OCI-LY7 (cell line): Measurements from ENCODE around the gene RAB3IP. TPM values are rescaled to one million over a fixed set of nuclear protein-coding genes. Genes with fewer than 3 reads are reported as not detected.

Experiments
- BruUV-seq: library from RNA; stranded (reverse); fragments of 400-500 nt; replicated peaks from 2 replicates; lab custom pipeline; 2021; lab: Mats Ljungman, UMichigan
- CTCF ChIA-PET: fragments of 300-600 bp; sonication (Branson Sonifier 250); formaldehyde crosslinking; loops from one replicate; lab custom pipeline; 2022; ENCODE audit warnings: antibody characterized with exemption; ENCODE audit not compliant: unreplicated experiment; lab: Charles Lee
- POLR2A ChIA-PET: fragments of 300-600 bp; sonication (Branson Sonifier 250); formaldehyde crosslinking; loops from one replicate; lab custom pipeline; 2022; ENCODE audit warnings: antibody characterized with exemption; lab: Charles Lee
- DNase-seq: peaks from one replicate; pipeline ENCODE4 v3.0.0-alpha.2; 2015; ENCODE audit warnings: low spot score
- H2AFZ ChIP-seq: fragments of 200-600 bp; sonication (generic), shearing (Covaris generic); 2 replicates; pipeline ENCODE4 v1.6.1; 2014; ENCODE audit warnings: mild to moderate bottlenecking, antibody characterized with exemption, low read length, moderate library complexity
- H3K27ac ChIP-seq: fragments of 200-600 bp; sonication (generic); 2 replicates; pipeline ENCODE4 v1.5.1; 2014; ENCODE audit warnings: mixed run types, low read depth, mild to moderate bottlenecking, moderate library complexity, low read length, inconsistent platforms; ENCODE audit not compliant: poor library complexity, severe bottlenecking
- H3K36me3 ChIP-seq: fragments of 200-600 bp; sonication (generic); 2 replicates; pipeline ENCODE4 v1.6.1; 2014; ENCODE audit warnings: mild to moderate bottlenecking, antibody characterized with exemption, low read length, moderate library complexity, mixed read lengths; ENCODE audit not compliant: insufficient read depth
- H3K4me1 ChIP-seq: fragments of 200-600 bp; sonication (generic); 2 replicates; pipeline ENCODE4 v1.5.1; 2014; ENCODE audit warnings: mild to moderate bottlenecking, low read length; ENCODE audit not compliant: insufficient read depth, poor library complexity, severe bottlenecking
- H3K4me2 ChIP-seq: fragments of 200-600 bp; sonication (generic); 2 replicates; pipeline ENCODE4 v1.6.1; 2014; ENCODE audit warnings: mild to moderate bottlenecking, low read length
- H3K4me3 ChIP-seq: fragments of 200-600 bp; sonication (generic); 2 replicates; pipeline ENCODE4 v1.5.1; 2014; ENCODE audit warnings: mild to moderate bottlenecking, low read depth, low read length; ENCODE audit not compliant: poor library complexity, severe bottlenecking
- H3K79me2 ChIP-seq: fragments of 200-600 bp; sonication (generic); 2 replicates; pipeline ENCODE4 v1.6.1; 2016; ENCODE audit warnings: low read depth, mild to moderate bottlenecking, low read length, moderate library complexity, mixed read lengths; ENCODE audit not compliant: insufficient read depth
- H3K9me2 ChIP-seq: fragments of 200-600 bp; sonication (generic); 2 replicates; pipeline ENCODE4 v1.6.1; 2016; ENCODE audit warnings: mild to moderate bottlenecking, low read length, mixed read lengths; ENCODE audit not compliant: insufficient read depth
- H3K9me3 ChIP-seq: fragments of 200-600 bp; sonication (generic); 2 replicates; pipeline ENCODE4 v1.6.1; 2014; ENCODE audit warnings: mild to moderate bottlenecking, mixed run types, low read length, mixed read lengths
- H4K20me1 ChIP-seq: fragments of 200-600 bp; sonication (generic); 2 replicates; pipeline ENCODE4 v1.6.1; 2014; ENCODE audit warnings: mild to moderate bottlenecking, antibody characterized with exemption, low read length, moderate library complexity, mixed read lengths; ENCODE audit not compliant: insufficient read depth
- EZH2phosphoT487 ChIP-seq: fragments of 200-600 bp; sonication (generic); IDR thresholded peaks from 2 replicates; pipeline ENCODE4 v1.6.1; 2018; ENCODE audit warnings: low read depth, borderline replicate concordance, mild to moderate bottlenecking, mixed run types, antibody characterized with exemption, low read length, moderate library complexity, mixed read lengths
- intact Hi-C: fragments of 100-400 bp; cut with micrococcal nuclease; formaldehyde crosslinking; loops from one replicate; pipeline ENCODE4 v1.10.0; 2022; ENCODE audit not compliant: unreplicated experiment
- total RNA-seq, 2 experiments: library from RNA; depleted of rRNA in 1 of 2; stranded (reverse); fragments of >200 nt in 1 of 2; shearing (Covaris generic) in 1 of 2; gene quantifications; 2 replicates each; pipeline ENCODE4 v1.2.3, GENCODE V29; 2014 to 2022
- TF ChIP-seq, protein P1 (sequence below): fragments of 200-600 bp; sonication (generic); conservative IDR thresholded peaks from 2 replicates; pipeline ENCODE4 v1.5.1; 2014; ENCODE audit warnings: mild to moderate bottlenecking, antibody characterized with exemption, low read length, moderate library complexity, mixed read lengths

The RAB3IP gene
- total RNA-seq, 2 experiments from 2014 or later = 49.0 to 60.6 TPM

DNA sequence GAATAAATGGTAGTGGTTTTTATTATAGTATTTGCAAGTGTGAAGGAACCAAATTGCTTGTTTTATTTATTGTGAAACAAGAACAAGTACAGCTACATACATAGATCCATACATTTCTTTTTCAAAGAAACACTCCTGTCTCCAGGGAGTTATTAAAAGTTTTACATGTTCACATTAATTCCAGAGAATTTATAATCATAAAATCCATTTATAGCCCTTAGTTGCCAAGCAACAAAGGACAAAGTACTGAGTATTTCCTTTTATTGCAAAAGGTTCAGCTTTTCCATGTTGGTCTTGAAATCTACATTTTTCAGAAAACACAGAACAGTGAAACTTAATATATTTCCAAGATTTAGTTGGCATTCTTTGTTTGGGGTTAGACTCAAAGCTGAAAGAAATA lies 95.9 kb downstream of the RAB3IP start:
- no peaks in the 10 kb centered on the region for H4K20me1 ChIP-seq
- CTCF ChIA-PET = no interaction called here
- no peaks in the 10 kb centered on the region for H3K9me2 ChIP-seq
- no peak overlapping the region for H3K4me2 ChIP-seq
- H3K4me3 ChIP-seq = no peak overlapping the region
- POLR2A ChIA-PET = no interaction called here
- H3K4me1 ChIP-seq = no peaks in the 10 kb centered on the region
- H3K36me3 ChIP-seq = no peaks in the 10 kb centered on the region
- TF ChIP-seq, protein P1, sequence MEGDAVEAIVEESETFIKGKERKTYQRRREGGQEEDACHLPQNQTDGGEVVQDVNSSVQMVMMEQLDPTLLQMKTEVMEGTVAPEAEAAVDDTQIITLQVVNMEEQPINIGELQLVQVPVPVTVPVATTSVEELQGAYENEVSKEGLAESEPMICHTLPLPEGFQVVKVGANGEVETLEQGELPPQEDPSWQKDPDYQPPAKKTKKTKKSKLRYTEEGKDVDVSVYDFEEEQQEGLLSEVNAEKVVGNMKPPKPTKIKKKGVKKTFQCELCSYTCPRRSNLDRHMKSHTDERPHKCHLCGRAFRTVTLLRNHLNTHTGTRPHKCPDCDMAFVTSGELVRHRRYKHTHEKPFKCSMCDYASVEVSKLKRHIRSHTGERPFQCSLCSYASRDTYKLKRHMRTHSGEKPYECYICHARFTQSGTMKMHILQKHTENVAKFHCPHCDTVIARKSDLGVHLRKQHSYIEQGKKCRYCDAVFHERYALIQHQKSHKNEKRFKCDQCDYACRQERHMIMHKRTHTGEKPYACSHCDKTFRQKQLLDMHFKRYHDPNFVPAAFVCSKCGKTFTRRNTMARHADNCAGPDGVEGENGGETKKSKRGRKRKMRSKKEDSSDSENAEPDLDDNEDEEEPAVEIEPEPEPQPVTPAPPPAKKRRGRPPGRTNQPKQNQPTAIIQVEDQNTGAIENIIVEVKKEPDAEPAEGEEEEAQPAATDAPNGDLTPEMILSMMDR = no peak
- no peak for TF ChIP-seq EZH2phosphoT487
- no peaks in the 10 kb centered on the region for H3K9me3 ChIP-seq
- H3K27ac ChIP-seq = no peak overlapping the region
- no peak overlapping the region for H2AFZ ChIP-seq
- BruUV-seq = no TSS peak
- intact Hi-C loops = no loop called here
- H3K79me2 ChIP-seq = no peaks in the 10 kb centered on the region
- DNase-seq = no peak

DNA sequence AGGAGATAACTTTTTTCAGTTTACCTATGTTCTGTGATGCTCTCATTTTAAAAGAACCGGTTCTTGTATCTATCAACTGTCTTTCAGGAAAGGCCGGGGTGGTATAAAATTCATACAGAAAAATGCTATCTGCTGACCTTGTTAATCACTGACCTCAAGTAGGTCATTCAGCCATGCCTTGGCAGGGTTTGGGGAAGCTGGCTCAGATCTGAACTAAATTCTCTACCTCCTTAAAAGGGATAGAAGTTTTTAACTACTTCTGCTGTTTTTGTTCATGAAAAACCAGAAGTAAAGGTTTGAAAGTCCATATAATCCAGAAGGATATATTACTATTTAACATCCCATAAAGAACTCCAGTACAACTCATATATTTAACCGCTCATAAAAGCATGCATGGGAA lies 96.4 kb downstream of the RAB3IP start:
- DNase-seq = no peak
- no peaks in the 10 kb centered on the region for H3K79me2 ChIP-seq
- H3K4me1 ChIP-seq = no peaks in the 10 kb centered on the region
- CTCF ChIA-PET = no interaction called here
- no peaks in the 10 kb centered on the region for H3K9me2 ChIP-seq
- no peaks in the 10 kb centered on the region for H3K36me3 ChIP-seq
- no TSS peak for BruUV-seq
- POLR2A ChIA-PET = no interaction called here
- H2AFZ ChIP-seq = no peak overlapping the region
- H3K4me2 ChIP-seq = no peak overlapping the region
- H3K27ac ChIP-seq = no peak overlapping the region
- intact Hi-C loops = no loop called here
- H3K9me3 ChIP-seq = no peaks in the 10 kb centered on the region
- TF ChIP-seq, protein P1 = no peak
- no peak for TF ChIP-seq EZH2phosphoT487
- no peaks in the 10 kb centered on the region for H4K20me1 ChIP-seq
- H3K4me3 ChIP-seq = no peak overlapping the region

DNA sequence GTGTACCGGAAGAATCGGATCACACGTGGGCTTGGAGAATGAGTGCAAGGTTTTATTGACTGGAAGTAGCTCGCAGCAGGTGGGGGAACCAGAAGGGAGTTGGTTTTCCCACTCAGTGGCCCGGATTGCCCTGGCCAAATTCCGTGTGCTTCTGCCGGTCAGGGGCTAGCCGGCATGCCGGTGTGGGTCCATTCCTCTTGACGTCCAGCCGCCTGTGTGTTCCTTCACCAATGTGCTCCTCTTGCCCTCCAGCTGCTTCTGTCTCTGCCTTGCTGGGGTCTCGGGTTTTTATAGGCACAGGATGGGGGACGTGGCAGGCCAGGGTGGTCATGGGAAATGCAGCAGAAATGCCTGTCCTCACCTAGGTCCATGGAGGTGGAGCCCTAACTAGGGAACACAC lies 97.4 kb downstream of the RAB3IP start:
- CTCF ChIA-PET = no interaction called here
- Histone ChIP-seq H3K9me2 (no peaks in the 10 kb centered on the region), H3K36me3 (no peaks in the 10 kb centered on the region), H3K27ac (no peak overlapping the region), H3K4me2 (no peak overlapping the region), H3K9me3 (no peaks in the 10 kb centered on the region), H3K4me3 (no peak overlapping the region), H3K79me2 (no peaks in the 10 kb centered on the region), H2AFZ (no peak overlapping the region), H3K4me1 (peaks cover 5% of the 10 kb centered on the region), H4K20me1 (no peaks in the 10 kb centered on the region)
- POLR2A ChIA-PET = no interaction called here
- DNase-seq = no peak
- intact Hi-C loops = no loop called here
- TF ChIP-seq, protein P1 = no peak
- no TSS peak for BruUV-seq
